HG03039 (cell line): ENCODE results near the gene RBFOX2.

Experiments used
- ATAC-seq: cut with Tn5 transposase; IDR thresholded peaks from one replicate; pipeline ENCODE4 v1.9.1; 2021; ENCODE audit warnings: mild to moderate bottlenecking, moderate library complexity; ENCODE audit not compliant: unreplicated experiment

The RBFOX2 gene

GRCh38 chr22:35978889-35979288, 49.7 kb downstream of the RBFOX2 start:
- ATAC-seq, result no peak

DNA sequence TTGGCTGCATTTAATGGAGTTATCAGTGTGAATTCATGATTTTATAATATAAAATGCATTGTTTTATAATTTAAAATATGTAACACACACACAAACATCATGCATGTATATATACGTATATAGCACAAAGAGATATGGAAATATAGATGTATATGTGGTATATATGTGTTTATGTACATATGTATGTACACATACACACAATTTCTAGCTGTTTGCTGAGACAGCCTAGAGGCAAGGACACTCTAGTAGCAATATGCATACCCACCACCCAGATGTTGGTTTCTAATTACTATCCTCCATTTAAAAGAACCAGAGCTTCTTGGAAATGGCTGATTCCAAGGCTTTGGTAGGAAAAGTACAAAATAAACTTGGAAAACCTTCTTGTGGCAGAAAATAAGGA, 50.4 kb downstream of the RBFOX2 start:
- no peak for ATAC-seq

DNA sequence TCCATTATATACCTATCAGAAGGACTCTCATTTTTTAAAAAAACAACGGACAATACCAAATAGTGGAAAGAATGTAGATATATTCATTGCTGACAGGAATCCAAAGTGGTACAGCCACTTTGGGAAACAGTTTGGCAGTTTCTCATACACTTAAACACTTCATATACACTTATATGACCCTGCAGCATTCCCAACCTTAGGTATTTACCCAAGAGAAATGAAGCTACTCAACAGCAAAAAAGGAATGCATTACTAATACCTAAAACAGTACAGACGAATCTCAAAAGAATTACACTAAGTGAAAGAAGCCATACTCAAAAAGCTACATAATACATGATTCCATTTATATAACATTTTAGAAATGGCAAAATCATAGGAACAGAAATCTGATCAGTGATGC, 51.5 kb downstream of the RBFOX2 start:
- ATAC-seq, result no peak

DNA sequence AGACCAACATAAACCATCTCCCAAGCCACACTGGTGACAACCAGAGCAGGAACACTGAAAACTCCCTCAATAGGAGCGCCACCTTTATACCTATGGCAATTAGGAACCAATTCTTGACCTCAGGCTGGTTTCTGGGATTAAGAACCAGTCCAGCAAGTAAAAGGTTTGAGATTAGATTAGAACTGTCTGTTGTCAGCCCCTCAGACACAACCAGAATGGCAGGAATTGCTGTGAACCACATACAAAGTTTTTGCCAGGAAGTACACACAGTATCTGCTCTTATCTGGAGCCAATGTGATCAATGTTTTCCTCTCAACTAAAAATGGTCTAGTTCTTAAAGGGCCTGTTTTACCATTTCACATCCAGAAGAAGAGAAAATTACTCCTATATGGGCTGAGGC, 55.2 kb downstream of the RBFOX2 start:
- no peak for ATAC-seq

DNA sequence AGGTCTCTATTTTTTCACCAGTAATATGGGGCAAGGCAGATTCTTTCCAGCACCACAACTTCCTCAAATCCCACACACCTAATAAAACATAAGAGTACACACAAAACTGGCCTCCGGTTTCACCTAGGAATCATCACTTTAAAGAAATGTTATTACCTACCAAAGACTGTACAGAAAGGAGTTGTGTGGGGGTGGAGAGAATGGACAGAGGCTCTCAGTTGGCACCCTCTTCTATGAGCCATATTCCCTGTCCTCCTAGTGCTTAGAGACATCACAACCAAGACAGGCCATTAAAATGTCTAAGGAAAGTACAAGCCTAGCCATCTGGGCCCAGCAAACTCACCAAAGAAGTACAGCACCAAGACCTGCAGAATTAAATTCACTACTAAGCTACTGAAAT, 56.1 kb downstream of the RBFOX2 start:
- no peak for ATAC-seq

DNA sequence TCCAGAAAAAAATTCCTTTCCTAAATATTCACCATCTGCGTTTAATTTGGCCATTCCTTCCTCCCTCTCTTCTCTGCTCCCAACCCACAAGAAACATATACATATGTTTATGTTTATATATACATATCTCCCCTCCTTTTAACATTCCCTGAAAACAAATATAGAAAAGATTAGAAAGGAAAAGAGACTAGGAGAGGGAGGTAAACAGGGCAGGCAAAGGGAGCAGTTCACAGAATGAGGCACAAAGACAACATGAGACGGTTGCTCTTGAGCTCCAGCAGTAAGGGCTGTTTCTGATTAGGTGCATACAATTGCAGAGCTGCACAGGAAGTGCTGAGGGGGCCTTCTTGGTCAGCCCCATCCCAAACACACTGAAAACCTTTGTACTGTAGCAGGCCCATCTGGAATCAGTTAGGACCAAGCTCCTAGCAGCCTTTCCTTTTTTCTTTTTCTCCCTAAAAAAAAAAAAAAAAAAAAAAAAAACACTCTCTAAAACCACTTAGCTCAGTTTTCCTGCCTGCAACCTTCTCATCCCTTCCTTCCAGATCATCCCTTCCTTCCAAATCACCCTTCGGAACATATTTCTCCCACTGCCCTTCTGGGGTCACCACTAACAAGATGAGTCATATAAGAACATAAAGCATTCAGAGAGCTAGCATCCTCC, 57.0 kb downstream of the RBFOX2 start:
- no peak for ATAC-seq

- ATAC-seq, result no peak
These were observed 57.8 kb downstream of the RBFOX2 start for GRCh38 chr22:35970616-35971455.

GRCh38 chr22:35967046-35967397, 61.6 kb downstream of the RBFOX2 start:
- no peak for ATAC-seq

DNA sequence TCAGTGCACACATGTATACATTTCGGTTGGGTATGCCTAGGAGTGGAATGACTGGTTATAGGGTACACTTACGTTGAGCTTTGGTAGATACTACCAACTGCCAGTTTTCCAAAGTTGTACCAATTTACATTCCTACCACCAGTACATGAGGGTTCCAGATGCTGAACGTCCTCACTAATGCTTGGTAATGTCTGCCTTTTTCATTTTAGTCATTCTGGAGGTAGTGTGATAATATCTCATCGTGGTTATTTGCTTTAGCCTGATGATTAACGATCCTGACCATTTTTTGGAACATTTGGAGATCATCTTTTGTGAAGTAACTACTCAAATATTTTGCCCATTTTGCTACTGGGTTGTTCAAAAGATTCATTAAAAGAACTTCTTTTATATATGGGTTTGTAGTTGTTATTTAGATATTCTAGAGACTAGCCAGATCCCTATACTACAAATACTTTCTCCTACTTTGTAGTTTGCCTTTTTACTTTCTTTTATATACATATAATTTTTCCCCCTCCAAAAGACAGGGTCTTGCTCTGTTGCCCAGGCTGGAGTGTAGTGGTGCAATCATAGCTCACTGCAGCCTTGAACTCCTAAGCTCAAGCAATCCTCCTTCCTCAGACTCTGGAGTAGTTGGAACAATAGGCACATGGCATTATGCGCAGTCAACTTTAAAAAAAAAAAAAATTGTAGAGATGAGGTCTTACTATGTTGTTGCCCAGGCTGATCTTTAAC, 62.1 kb downstream of the RBFOX2 start:
- no peak for ATAC-seq

DNA sequence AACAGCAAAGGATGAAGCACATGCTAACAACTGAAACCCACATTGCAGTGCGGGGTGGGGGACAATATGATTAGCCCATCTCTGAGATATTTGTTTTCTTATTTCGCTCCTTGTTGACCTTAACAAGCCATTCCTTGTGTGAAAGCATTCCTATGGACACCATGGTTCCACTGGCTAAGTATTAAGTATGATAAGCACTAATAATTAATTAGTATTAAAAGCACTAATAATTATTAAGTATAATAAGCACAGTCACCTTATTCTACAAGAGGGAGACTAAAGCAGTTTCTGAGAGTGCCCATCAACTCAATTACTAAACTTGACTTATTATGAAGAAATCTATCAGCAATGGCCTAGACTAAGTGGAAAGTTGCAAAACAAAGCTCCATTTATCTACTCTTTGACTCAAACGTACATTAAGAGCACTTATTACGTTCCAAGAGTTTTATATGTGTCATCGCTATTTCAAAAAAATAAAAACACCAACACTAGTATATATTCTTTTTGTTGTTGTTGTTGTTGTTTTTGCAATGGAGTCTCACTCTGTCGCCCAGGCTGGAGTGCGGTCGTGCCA, 65.3 kb downstream of the RBFOX2 start:
- ATAC-seq, result no peak

DNA sequence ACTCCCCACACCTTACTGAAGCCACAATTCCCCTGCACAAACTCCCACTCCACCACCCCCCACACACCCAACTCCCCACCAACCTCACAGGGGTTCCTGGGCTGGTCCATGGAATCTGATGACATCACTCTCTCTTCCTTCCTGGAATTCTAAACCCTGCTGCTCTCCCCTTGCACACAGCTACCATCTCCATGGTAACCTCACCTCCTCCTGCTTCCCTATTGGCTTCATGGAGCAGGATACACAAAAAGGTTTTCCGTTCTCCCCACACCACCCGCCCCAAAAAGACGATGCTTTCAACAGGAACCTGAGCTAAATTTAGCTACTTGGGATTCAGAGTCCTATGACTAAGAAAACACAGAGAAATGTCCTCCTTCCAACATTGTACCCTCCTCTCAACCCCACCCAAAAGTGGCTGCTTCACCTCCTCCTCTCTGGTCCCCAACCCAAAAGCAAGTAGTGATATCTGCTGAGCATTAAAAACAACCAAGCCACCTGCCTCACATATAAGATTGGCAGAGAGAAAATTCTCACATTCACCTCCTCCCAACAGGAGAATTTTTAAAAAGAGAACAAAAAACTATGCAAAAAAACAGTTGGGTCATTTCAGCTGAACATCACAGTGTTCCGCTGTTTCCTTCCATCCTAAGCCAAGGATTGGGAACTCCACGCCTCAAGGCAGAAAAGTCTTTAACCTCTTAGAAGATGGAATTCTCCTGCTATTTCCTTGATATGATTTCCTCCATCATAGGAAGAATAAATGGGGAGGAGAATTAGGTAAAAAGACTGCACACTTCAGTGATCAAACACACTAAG, 66.9 kb downstream of the RBFOX2 start:
- ATAC-seq, result no peak

DNA sequence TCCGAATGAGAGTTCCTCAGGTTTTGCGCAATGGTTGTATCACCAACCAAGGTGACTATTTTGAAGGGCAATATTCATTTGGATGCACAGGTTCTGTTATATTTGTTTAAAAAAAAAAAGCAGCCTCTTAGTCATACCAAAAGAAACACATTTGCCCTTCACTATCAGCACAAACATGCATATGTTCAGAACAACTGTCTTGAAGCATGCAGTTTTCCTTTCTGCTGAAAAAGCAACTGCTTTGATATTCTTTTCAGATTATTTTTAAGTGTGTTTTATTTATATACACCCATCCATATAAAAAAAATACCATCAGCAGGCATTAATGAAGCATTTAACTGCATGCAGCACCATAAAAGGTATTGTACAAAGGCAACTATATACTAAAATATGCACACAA, 67.8 kb downstream of the RBFOX2 start:
- ATAC-seq, result no peak

DNA sequence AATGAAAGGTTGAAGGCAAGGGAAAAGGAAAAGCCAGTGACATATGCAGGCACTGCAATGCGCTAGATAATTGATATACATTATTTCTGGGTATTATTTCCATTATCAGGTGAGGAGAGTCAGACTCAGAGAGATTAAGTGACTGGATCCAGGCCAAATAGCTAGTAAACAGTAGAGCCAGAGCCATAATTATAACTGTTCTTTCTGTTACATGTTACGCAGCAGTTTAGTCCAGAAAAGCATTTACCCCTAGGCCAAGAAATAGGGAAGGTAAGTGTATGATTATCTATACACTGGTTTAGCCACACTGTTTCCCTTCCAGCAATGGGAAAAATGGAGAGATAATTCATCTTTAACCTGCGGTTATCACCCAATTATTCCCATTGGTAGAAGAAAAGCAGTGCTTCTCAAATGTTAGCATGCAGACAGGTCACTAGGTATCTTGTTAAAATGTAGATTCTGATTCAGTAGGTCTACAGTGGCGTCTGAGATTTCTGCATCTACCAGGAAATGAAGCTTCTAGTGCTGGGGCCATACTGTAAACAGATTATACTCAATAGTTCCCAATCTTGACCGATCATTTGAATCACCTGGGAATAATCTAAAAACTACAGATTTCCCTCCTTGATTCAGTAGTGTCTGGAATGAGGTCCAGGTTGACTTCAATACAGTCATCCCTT, 69.4 kb downstream of the RBFOX2 start:
- ATAC-seq, result no peak

- no peak for ATAC-seq
These were observed 70.3 kb downstream of the RBFOX2 start for GRCh38 chr22:35958334-35958733.

DNA sequence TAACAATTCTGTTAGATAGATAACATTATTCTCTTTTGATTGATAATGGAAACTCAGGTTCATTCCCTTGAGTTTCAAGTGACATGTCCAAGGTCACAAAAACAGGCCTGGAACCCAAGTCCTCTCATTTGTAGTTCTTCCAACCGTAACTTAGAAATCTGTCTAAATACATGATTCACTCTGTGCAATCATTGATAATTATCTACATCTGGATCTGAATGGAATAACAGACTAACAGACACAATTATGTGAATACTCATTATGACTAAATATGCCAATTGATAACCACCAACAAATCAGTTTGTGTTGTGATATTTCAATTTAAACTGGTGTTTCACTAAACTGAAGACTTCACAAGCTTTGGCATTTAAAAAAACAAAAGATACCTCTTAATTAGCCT, 71.0 kb downstream of the RBFOX2 start:
- no peak for ATAC-seq

- no peak for ATAC-seq
These were observed 71.8 kb downstream of the RBFOX2 start for GRCh38 chr22:35956850-35957249.

GRCh38 chr22:35955546-35955945, 73.1 kb downstream of the RBFOX2 start:
- no peak for ATAC-seq

DNA sequence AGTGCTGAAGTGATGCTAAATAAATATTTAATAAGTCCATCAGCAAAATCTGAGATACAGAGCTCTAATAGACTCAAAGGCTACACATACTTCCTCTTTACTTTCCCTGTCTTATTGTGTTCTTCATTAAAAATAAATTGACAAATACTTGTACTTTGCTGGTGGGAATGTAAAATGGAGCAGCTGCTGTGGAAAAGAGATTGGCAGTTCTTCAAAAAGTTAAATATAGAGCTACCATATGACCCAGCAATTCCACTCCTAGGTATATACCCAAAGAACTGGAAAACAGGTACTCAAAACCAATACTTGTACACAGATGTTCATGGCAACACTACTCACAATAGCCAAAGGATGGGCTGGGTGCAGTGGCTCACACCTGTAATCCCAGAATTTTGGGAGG, 76.0 kb downstream of the RBFOX2 start:
- no peak for ATAC-seq

DNA sequence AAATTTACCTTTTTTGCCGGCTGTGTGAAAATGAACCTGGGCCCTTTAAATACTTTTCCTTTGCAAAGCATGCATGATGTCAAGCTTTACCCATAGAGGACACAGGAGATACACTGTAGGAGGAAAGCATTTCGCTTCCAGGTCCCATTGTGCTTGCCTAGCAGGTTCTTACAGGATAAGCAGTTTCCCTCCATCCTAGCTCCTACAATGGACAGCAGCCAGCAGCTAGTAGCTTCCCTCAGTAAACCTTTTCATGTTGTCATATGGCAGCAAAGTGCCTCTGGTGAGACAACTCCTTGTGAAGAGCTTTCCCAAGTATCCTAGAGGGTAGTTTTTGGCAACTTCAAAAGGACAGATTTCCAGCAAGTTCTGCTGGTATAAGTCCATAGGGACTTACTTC, 78.4 kb downstream of the RBFOX2 start:
- ATAC-seq, result no peak

DNA sequence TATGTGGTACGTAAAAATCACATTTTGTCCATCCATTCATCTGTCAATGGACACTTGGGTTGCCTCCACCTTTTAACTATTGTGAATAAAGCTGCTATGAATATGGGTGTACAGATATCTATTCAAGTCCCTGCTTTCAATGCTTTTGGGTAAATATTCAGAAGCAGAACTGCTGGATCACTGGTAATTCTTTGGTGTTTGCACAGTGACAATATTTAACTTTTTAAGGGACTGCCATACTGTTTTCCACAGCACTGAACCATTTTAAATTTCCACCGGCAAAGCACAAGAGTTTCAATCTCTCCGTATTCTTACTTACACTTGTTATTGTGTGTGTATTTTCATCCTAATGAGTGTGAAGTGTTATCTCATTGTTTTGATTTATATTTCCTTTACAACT, 79.4 kb downstream of the RBFOX2 start:
- ATAC-seq, result no peak
